Coronary artery (tissue), 2 donors: ENCODE results near the gene CREB3L4.
A peak's percentile ranks its signal among the peaks of the same experiment; 100 is the strongest.

Source experiments
- DNase-seq: peaks from one replicate; pipeline ENCODE4 v3.0.0-alpha.2; 2017; ENCODE audit warnings: low spot score
- H3K27ac ChIP-seq, 2 donors: fragments of 200-600 bp; sonication (generic); one replicate each; pipeline ENCODE4 v1.5.1; 2016 to 2019
- H3K4me3 ChIP-seq: fragments of 200-600 bp; sonication (generic); 2 replicates; pipeline ENCODE4 v1.5.1; 2016; ENCODE audit warnings: mild to moderate bottlenecking, moderate library complexity
- TF ChIP-seq, protein P1 (sequence below): fragments of 200-600 bp; sonication (generic); IDR thresholded peaks from one replicate; pipeline ENCODE4 v1.5.1; 2019; ENCODE audit warnings: antibody characterized with exemption

The CREB3L4 gene

GRCh38 chr1:153953859-153954365, 13.8 kb upstream of the CREB3L4 start:
- Histone ChIP-seq H3K27ac (no peak overlapping the region), H3K4me3 (no peak overlapping the region)
- no peak for DNase-seq
- TF ChIP-seq, protein P1, sequence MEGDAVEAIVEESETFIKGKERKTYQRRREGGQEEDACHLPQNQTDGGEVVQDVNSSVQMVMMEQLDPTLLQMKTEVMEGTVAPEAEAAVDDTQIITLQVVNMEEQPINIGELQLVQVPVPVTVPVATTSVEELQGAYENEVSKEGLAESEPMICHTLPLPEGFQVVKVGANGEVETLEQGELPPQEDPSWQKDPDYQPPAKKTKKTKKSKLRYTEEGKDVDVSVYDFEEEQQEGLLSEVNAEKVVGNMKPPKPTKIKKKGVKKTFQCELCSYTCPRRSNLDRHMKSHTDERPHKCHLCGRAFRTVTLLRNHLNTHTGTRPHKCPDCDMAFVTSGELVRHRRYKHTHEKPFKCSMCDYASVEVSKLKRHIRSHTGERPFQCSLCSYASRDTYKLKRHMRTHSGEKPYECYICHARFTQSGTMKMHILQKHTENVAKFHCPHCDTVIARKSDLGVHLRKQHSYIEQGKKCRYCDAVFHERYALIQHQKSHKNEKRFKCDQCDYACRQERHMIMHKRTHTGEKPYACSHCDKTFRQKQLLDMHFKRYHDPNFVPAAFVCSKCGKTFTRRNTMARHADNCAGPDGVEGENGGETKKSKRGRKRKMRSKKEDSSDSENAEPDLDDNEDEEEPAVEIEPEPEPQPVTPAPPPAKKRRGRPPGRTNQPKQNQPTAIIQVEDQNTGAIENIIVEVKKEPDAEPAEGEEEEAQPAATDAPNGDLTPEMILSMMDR, result no peak

DNA sequence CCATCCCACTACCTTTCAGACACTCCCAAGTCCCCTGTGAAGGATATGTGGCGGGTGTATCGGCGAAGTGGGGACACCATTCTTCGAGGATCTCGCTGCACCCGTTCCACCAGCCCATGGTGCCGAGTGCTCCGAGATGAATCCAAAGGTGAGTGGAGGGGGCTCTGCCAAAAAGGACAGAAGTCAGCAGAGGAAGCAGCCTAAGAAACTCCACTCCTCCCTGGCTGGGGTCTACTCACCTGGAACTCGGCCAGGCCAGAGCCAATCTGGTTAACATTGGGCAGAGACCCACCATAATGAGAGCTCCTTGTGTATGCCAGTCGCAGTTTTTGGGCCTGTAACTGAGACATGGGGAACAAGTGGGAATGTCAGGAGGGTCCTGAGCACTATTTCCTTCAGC, 12.9 kb upstream of the CREB3L4 start:
- Histone ChIP-seq H3K27ac (no peak overlapping the region), H3K4me3 (no peak overlapping the region)
- no peak for DNase-seq
- TF ChIP-seq, protein P1, result no peak

DNA sequence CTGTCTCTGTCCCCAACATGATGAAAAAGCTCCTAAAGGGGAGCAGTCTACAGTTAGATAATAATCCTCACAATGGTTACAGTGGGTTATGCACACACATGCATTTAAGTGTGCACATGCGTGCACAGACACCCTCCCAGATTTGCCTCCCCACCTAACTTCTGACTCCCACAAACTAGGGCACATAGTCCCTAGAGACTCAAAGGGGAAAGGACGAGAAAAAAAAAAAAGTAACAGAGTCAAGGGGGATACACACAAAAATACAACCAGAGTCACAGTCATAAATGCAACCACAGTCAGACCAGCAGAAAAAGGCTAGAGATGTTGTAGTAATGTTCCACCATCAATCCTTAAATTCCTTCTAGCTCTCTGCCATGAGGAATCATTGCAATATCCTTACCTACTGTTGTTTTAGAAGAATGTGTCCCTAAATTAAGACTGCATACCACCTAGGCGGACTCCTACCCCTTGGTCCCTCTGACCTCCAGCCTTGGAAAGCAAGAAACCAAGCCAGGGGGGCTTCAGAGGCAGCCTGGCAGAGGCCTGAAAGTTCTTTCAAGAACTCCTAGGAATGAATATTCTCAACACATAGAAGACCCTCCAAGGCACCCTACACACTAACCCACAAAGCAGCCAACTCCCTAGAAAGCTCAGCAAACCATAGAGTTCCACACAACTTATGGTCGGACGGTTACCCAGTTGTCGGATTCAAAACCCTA, 10.5 kb upstream of the CREB3L4 start:
- DNase-seq, result no peak
- H3K27ac ChIP-seq, result peak overlapping the region; percentile 79 to 96

DNA sequence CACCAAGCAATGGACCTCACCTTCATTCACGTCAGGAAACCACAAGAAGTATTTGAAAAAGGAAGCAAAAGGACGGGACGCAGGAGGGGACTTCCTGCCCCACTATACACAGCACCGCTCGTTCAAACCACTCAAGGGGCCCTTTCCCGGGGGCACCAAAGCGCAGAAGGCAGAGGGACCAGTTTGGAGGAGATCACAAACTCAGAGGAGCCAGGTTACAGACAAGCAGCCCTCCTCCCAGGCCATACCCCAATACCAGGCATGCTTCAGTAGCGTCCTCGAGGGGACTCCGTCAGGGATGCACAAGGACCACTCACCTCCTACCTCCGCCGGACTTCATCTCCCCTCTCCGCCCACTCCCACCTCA, 10.0 kb upstream of the CREB3L4 start:
- no peak for DNase-seq
- peak overlapping the region; percentile 79 to 96 for H3K27ac ChIP-seq
- H3K4me3 ChIP-seq, result peak overlapping the region; percentile 91
- TF ChIP-seq, protein P1, result no peak

More for the DNA sequence above, 10.5 kb upstream of the CREB3L4 start:
- TF ChIP-seq, protein P1, result no peak
- H3K4me3 ChIP-seq, result peak overlapping the region; percentile 91

- DNase-seq, result peak; percentile 99
- peak within 1 kb of the TSS; percentile 91 for H3K4me3 ChIP-seq
- TF ChIP-seq, protein P1, result no peak
- H3K27ac ChIP-seq, result peak within 1 kb of the TSS; percentile 79 to 96
Measured at GRCh38 chr1:153958111-153958960, 9.4 kb upstream of the CREB3L4 start, which contains the start of gene CRTC2. Gene CRTC2, minus strand, starts transcription at chr1:153958612. Its CDS starts 115 bp downstream, at chr1:153958497.

- DNase-seq, result no peak
- TF ChIP-seq, protein P1, result no peak
- Histone ChIP-seq H3K27ac (peak overlapping the region; percentile 79 to 96), H3K4me3 (peak overlapping the region; percentile 91)
Measured at GRCh38 chr1:153958961-153959260, 8.8 kb upstream of the CREB3L4 start.
